Naive thymus-derived CD8-positive, alpha-beta T cell (primary cell): ENCODE data around the gene ACVR2B. TPM values are rescaled to one million over a fixed set of nuclear protein-coding genes. Genes with fewer than 3 reads are reported as not detected.

Experiments used
- polyA plus RNA-seq, 3 donors: library from polyadenylated mRNA; unstranded; fragments of 300-500 nt; fragmentation: Illumina TruSeq; gene quantifications; one replicate each; pipeline ENCODE4 v1.2.3, GENCODE V29; 2021
- total RNA-seq, 8 experiments: library from RNA in 2 of 8; stranded (reverse) in 2 of 8; gene quantifications; one replicate each; pipeline ENCODE4 v1.2.3 and lab custom pipeline; 2021 to 2026

Gene ACVR2B
- total and polyA plus RNA-seq, 5 experiments from 2014 or later, result 0.69 to 16.1 (median 1.9) TPM

Other genes starting within 250 kb of the ACVR2B start
- gene SLC22A13, start 188.1 kb upstream of the ACVR2B start, total RNA-seq, result 1 to 10 TPM; 1.0 TPM
- under 1 TPM in 1 of 3 donors, not detected in 2; 0.08 TPM for gene SLC22A13, start 188.1 kb upstream of the ACVR2B start, polyA plus RNA-seq
- gene SLC22A14, start 171.6 kb upstream of the ACVR2B start, total RNA-seq, result under 1 TPM in 1 of 2 experiments, not detected in 1; 0.22 TPM
- not detected for gene SLC22A14, start 171.6 kb upstream of the ACVR2B start, polyA plus RNA-seq
- gene XYLB, start 107.1 kb upstream of the ACVR2B start, total RNA-seq, result 1 to 10 TPM; 2.3 to 3.4 TPM
- gene XYLB, start 107.1 kb upstream of the ACVR2B start, polyA plus RNA-seq, result under 1 TPM; 0.29 to 0.83 (median 0.77) TPM
- gene EXOG, start 42.5 kb downstream of the ACVR2B start, total RNA-seq, result 10 to 100 TPM; 32.7 to 33.5 TPM
- 1 to 10 TPM; 2.6 to 8.4 (median 6.3) TPM for gene EXOG, start 42.5 kb downstream of the ACVR2B start, polyA plus RNA-seq
- gene SCN5A, start 195.8 kb downstream of the ACVR2B start, total RNA-seq, result under 1 TPM; 0.25 to 0.55 TPM
- gene SCN5A, start 195.8 kb downstream of the ACVR2B start, polyA plus RNA-seq, result not detected